BJ (cell line): ENCODE data around the gene GKN2. TPM values are rescaled to one million over a fixed set of nuclear protein-coding genes. Genes with fewer than 3 reads are reported as not detected.

Source experiments
- CTCF ChIA-PET: fragments of 350-600 bp; formaldehyde crosslinking; extraction: SDS; loops from one replicate; lab custom pipeline; 2021; ENCODE audit warnings: antibody characterized with exemption, inconsistent platforms; lab: Yijun Ruan, JAX
- POLR2A ChIA-PET: fragments of 300-600 bp; sonication (Branson Sonifier 250); formaldehyde crosslinking; extraction: SDS; loops from one replicate; lab custom pipeline; 2021; ENCODE audit warnings: antibody characterized with exemption; lab: Charles Lee
- DNase-seq: peaks from one replicate; pipeline ENCODE4 v3.0.0-alpha.2; 2011; ENCODE audit warnings: low read depth
- H3K27me3 ChIP-seq: 2 replicates; pipeline ENCODE4 v1.6.0; 2011; ENCODE audit warnings: low read length; ENCODE audit not compliant: control insufficient read depth, insufficient read depth
- H3K36me3 ChIP-seq: 2 replicates; pipeline ENCODE4 v1.5.1; 2011; ENCODE audit warnings: low read length; ENCODE audit not compliant: control insufficient read depth, insufficient read depth
- H3K4me3 ChIP-seq: 2 replicates; pipeline ENCODE4 v1.5.1; 2011; ENCODE audit warnings: low read depth, mild to moderate bottlenecking, control low read depth, low read length
- CTCF ChIP-seq: IDR thresholded peaks from 2 replicates; pipeline ENCODE4 v1.5.1; 2011; ENCODE audit warnings: low read depth, mild to moderate bottlenecking, control low read depth, inconsistent platforms, low read length, moderate library complexity; ENCODE audit not compliant: insufficient read depth
- polyA plus RNA-seq: library from polyadenylated mRNA; depleted of rRNA; stranded (reverse); fragments of >200 nt; gene quantifications from 2 replicates; pipeline ENCODE4 v1.2.3, GENCODE V29; 2011

The GKN2 gene
- polyA plus RNA-seq, 1 experiment = not detected

GRCh38 chr2:68913359-68913758 lies 39.3 kb downstream of the GKN2 start:
- Histone ChIP-seq H3K27me3 (no peaks in the 10 kb centered on the region; the same call in 1 of the 2 replicates), H3K36me3 (no peaks in the 10 kb centered on the region), H3K4me3 (no peak overlapping the region)
- DNase-seq = no peak
- ChIA-PET POLR2A (no interaction called here), CTCF (interaction anchor here (1.1 to 3.2 kb wide), 4 partner anchors 12 to 450 kb away, joined by 4 to 23 read pairs (median 12); no protein-coding TSS in a partner anchor)
- no peak for TF ChIP-seq CTCF

DNA sequence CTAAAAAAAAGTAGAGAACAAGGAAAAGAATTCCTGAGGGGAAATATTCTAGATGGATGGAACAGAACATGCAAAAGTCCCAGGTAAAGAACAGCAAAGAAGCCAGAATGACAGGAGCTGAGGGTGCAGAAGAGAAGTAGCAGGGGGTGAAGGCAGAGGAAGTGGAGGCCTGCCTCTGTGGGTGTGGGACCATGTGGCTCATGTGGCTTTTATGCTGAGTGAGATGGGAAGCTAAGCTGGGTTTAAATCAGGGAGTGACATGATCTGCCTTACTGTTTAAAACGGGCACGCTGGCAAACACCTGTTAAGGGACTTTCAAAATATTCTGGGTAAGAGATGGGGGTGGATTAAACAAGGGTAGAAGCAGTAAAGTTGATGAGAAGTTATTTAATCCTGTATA lies 40.0 kb downstream of the GKN2 start:
- TF ChIP-seq CTCF = no peak

GRCh38 chr2:68912111-68912510 lies 40.6 kb downstream of the GKN2 start:
- POLR2A ChIA-PET = no interaction called here
- Histone ChIP-seq H3K4me3 (no peak overlapping the region), H3K36me3 (no peaks in the 10 kb centered on the region), H3K27me3 (no peaks in the 10 kb centered on the region; the same call in 1 of the 2 replicates)
- CTCF ChIA-PET = interaction anchor here (1.0 to 3.2 kb wide), 4 partner anchors 11 to 203 kb away, joined by 3 to 23 read pairs (median 6); no protein-coding TSS in a partner anchor
- DNase-seq = no peak
- TF ChIP-seq CTCF = no peak

More for the DNA sequence above, 40.0 kb downstream of the GKN2 start:
- Histone ChIP-seq H3K27me3 (no peaks in the 10 kb centered on the region; the same call in 1 of the 2 replicates), H3K36me3 (no peaks in the 10 kb centered on the region), H3K4me3 (no peak overlapping the region)
- ChIA-PET POLR2A (no interaction called here), CTCF (interaction anchor here (3.2 kb wide), 1 partner anchor 161 kb away, joined by 23 read pairs; no protein-coding TSS in a partner anchor)
- DNase-seq = no peak

DNA sequence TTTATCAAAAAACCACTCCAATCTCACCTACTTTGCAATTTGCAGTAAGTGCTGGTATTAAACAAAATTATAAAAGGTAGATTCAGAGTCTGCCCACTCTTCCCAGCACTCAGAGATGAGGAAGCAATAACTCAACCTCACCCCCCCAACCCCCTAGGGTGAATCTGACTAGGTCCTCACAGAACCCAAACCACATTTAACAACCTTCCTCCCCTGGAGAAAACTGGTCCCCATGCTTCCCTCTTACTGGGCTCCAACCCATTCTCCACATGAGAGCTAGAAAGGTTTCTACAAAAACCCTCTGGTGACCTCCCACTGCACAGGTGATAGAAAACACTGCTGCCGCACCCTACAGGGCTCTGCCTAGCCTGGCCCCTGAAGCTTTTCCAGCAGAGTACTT lies 41.0 kb downstream of the GKN2 start:
- no peak for DNase-seq
- H3K36me3 ChIP-seq = no peaks in the 10 kb centered on the region
- ChIA-PET POLR2A (no interaction called here), CTCF (interaction anchor here (1.0 to 3.2 kb wide), 4 partner anchors 10 to 203 kb away, joined by 3 to 23 read pairs (median 6); no protein-coding TSS in a partner anchor)
- H3K4me3 ChIP-seq = no peak overlapping the region
- no peak for TF ChIP-seq CTCF
- no peaks in the 10 kb centered on the region; the same call in 1 of the 2 replicates for H3K27me3 ChIP-seq

- Histone ChIP-seq H3K4me3 (no peak overlapping the region), H3K27me3 (no peaks in the 10 kb centered on the region; the same call in 1 of the 2 replicates), H3K36me3 (no peaks in the 10 kb centered on the region)
- ChIA-PET POLR2A (no interaction called here), CTCF (interaction anchor here (1.0 to 3.2 kb wide), 4 partner anchors 10 to 202 kb away, joined by 3 to 23 read pairs (median 6); no protein-coding TSS in a partner anchor)
- DNase-seq = no peak
- TF ChIP-seq CTCF = no peak
These were observed 41.4 kb downstream of the GKN2 start for GRCh38 chr2:68911246-68911645.
